Measurements from ENCODE around the gene HKDC1.

DNA sequence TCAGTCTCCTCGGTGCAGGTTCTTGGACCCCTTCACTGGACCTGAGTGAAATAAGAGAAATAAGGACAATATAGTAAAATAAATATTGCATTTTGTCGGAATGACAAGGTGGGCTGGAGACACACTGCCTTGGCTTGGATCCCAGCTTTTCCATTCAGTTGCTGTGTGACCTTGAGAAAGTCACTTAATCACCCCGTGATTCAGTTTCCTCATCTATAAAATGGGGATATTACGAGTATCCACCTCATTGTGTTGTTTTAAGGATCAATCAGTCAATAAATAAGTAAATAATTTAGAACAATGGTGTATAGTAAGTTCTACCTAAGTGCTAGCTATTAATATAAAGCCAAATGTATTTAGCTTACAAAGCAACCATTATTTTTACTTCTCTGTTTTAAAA is 87.3 kb downstream of the HKDC1 start:
- TF ChIP-seq POLR2AphosphoS5 (IDR thresholded peaks at IDR 0.05; ENCODE audit: low read depth, low read length) (no peak), REST (IDR thresholded peaks at IDR 0.05; ENCODE audit: insufficient read depth in 1 of 2, low read depth in 2 of 2, low read length in 2 of 2) (no peak), TAF1 (IDR thresholded peaks at IDR 0.05; ENCODE audit: borderline replicate concordance, insufficient read depth, low read length) (no peak), FOXP2 (optimal IDR thresholded peaks at IDR 0.05; ENCODE audit: borderline replicate concordance, extremely low read depth, extremely low read length, insufficient read depth) (no peak), SIN3A (IDR thresholded peaks at IDR 0.05; ENCODE audit: borderline replicate concordance, insufficient read depth, low read length) (no peak)

Measured in PFSK-1 (cell line).